Gastroesophageal sphincter (tissue), 3 donors: ENCODE data around the gene BRIX1.

Experiments
- CTCF ChIP-seq, 4 experiments: fragments of 200-600 bp in 2 of 4; fragments of 450-650 bp in 2 of 4; sonication (generic) in 1 of 4; IDR thresholded peaks; one replicate each; pipeline ENCODE4 v1.5.1; 2017 to 2019; ENCODE audit warnings: antibody characterized with exemption in 4 of 4, mild to moderate bottlenecking in 2 of 4, moderate library complexity in 2 of 4
- EP300 ChIP-seq: sonication (generic); formaldehyde crosslinking; IDR thresholded peaks from one replicate; pipeline ENCODE4 v1.6.1; 2017; ENCODE audit warnings: antibody characterized with exemption, mild to moderate bottlenecking
- POLR2A ChIP-seq, 2 donors: fragments of 450-650 bp; IDR thresholded peaks; one replicate each; pipeline ENCODE4 v1.6.1; 2017; ENCODE audit warnings: antibody characterized with exemption in 2 of 2, mild to moderate bottlenecking in 2 of 2, moderate library complexity in 1 of 2

DNA sequence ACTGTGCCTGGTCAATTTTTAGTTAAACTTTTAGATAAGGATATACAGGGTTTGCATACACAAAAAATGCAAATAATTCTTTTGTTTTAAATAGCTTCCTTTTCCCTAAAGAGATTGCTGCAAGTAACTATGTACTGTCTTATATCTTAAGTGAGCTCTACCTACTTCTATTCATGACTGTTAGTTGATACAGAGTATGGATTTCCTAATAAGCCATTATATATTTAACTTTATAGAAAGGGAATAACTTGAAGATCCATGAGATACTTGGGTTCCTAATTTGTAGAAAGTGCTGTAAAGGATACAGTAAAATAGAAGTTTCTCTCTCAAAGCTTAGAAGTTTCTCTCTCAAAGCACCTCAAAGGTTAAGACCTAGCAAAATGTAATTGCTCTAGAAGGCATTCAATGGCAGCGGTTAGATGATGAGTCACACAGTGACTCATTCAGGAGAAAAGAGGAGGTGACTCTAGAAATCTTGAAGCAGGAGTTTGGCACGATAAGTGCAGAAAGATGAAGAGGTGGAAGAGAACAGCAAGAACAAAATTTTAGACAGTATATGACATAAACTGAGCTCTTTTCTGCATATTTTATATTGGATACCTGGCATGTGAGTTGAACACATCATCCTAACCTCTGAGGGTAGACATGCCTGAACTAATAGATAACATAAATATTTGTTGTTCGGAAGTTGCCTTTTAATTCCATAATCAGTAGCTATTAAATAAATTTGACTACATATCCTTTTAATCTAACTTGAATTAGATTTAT is 8.4 kb downstream of the BRIX1 start:
- no peak for TF ChIP-seq CTCF (IDR thresholded peaks at IDR 0.05)
- no peak for TF ChIP-seq POLR2A (IDR thresholded peaks at IDR 0.05)
- no peak for TF ChIP-seq EP300
